Measurements from ENCODE around the gene TIMM13.

Gene TIMM13

GRCh38 chr19:2380567-2380966, 46.8 kb downstream of the TIMM13 start:
- no peak for DNase-seq (ENCODE audit: low read depth)
- no peak overlapping the region for H3K4me3 ChIP-seq (ENCODE audit: low read length)
- TF ChIP-seq, protein P1, sequence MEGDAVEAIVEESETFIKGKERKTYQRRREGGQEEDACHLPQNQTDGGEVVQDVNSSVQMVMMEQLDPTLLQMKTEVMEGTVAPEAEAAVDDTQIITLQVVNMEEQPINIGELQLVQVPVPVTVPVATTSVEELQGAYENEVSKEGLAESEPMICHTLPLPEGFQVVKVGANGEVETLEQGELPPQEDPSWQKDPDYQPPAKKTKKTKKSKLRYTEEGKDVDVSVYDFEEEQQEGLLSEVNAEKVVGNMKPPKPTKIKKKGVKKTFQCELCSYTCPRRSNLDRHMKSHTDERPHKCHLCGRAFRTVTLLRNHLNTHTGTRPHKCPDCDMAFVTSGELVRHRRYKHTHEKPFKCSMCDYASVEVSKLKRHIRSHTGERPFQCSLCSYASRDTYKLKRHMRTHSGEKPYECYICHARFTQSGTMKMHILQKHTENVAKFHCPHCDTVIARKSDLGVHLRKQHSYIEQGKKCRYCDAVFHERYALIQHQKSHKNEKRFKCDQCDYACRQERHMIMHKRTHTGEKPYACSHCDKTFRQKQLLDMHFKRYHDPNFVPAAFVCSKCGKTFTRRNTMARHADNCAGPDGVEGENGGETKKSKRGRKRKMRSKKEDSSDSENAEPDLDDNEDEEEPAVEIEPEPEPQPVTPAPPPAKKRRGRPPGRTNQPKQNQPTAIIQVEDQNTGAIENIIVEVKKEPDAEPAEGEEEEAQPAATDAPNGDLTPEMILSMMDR (IDR thresholded peaks at IDR 0.05; ENCODE audit: insufficient read depth, low read depth, low read length, missing control alignments): no peak

DNA sequence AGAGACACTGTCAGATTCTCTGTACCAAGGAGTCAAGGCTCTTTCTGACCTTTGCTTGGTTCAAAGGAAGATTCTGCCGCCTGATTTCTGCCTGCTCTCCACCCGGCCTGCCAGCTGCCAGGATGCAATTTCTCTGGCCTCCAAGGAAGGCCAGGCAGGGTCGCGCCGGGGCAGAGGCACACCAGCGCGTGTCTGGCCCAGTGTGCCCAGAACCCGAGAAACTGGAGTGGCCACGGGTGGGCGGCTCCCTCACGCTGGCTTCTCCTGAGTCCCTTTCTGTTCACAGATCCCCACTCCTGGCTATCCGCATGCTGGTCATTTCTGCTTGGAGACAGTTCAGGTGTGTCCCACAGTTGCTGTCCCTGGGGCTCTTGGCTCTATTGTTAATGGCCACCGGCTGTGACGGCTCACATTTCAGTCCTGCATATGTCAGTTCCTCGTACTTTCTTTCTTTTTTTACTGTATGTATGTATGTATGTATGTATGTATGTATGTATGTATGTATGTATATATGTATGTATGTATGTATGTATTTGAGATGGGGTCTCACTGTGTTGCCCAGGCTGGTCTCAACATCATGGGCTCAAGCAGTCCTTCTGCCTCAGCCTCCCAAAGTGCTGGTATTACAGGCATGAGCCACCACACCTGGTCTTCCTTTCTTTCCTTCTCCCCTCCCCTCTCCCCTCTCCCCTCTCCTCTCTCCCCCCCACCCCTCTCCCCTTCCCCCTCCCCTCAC, 50.4 kb downstream of the TIMM13 start:
- no peak overlapping the region for H3K4me3 ChIP-seq (ENCODE audit: low read length)
- TF ChIP-seq, protein P1 (IDR thresholded peaks at IDR 0.05; ENCODE audit: insufficient read depth, low read depth, low read length, missing control alignments): no peak
- no peak for DNase-seq (ENCODE audit: low read depth)

All from epithelial cell of esophagus (primary cell).